Measurements from ENCODE around the gene CRAT.

CRAT gene

GRCh38 chr9:129138476-129139232 is 28.1 kb upstream of the CRAT start:
- no peak overlapping the region for H3K4me3 ChIP-seq (ENCODE audit: low read depth, low read length)

GRCh38 chr9:129138144-129138462 is 27.5 kb upstream of the CRAT start:
- DNase-seq (ENCODE audit: low read depth) = no peak
- TF ChIP-seq CTCF (IDR thresholded peaks at IDR 0.05; ENCODE audit: low read depth, low read length, missing control alignments) = no peak
- in situ Hi-C loops (cut with HindIII; ENCODE audit: low sequenced_read_pairs) = no loop called here
- no peak overlapping the region for H3K4me3 ChIP-seq (ENCODE audit: low read depth, low read length)

More at GRCh38 chr9:129138476-129139232, 28.1 kb upstream of the CRAT start:
- no peak for TF ChIP-seq CTCF (IDR thresholded peaks at IDR 0.05; ENCODE audit: low read depth, low read length, missing control alignments)
- DNase-seq (ENCODE audit: low read depth) = no peak
- in situ Hi-C loops (cut with HindIII; ENCODE audit: low sequenced_read_pairs) = no loop called here

DNA sequence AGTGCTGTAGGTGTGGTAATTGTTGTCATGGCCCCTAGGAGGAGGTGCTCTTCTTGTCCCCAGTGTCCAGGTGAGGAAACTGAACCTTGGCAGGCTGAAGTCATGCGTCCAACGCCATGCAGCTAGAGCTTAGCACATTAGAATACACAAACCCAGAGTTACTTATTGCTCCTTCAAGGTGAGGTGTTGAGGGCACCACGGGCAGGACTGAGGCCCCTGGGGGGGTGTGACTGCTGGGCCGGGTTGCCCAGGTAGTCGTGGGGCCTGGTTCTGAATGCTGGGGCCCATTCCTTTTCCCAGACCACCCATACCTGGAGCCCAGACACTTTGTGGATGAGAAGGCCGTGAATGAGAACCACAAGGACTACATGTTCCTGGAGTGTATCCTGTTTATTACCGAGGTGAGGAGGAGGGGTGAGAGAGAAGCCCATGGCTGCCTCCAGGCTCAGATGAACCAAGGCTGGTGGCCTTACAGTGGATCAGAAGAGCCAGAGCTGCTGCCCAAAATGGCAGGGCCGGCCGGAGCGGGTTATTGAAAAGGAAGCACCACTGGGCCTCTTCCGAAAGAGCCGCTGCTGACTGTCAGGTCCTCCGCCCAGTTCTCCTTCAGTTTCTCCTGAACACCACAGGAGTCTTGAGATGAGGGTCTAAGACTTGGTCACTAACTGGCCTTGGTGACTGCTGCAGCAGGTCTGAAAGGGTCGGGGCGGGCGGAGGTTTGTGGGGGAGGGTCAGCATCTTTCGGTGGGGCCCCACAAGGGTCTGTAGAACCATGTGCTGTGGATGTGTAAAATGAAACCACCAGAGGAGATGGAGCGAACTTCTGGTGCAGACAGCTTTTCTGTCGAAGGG is 26.9 kb upstream of the CRAT start:
- no peak overlapping the region for H3K4me3 ChIP-seq (ENCODE audit: low read depth, low read length)
- DNase-seq (ENCODE audit: low read depth) = no peak
- in situ Hi-C loops (cut with HindIII; ENCODE audit: low sequenced_read_pairs) = no loop called here
- TF ChIP-seq CTCF (IDR thresholded peaks at IDR 0.05; ENCODE audit: low read depth, low read length, missing control alignments) = no peak

GRCh38 chr9:129136446-129137035 is 25.9 kb upstream of the CRAT start:
- H3K4me3 ChIP-seq (ENCODE audit: low read depth, low read length) = no peak overlapping the region
- no peak for DNase-seq (ENCODE audit: low read depth)
- TF ChIP-seq CTCF (IDR thresholded peaks at IDR 0.05; ENCODE audit: low read depth, low read length, missing control alignments) = no peak
- in situ Hi-C loops (cut with HindIII; ENCODE audit: low sequenced_read_pairs) = no loop called here

DNA sequence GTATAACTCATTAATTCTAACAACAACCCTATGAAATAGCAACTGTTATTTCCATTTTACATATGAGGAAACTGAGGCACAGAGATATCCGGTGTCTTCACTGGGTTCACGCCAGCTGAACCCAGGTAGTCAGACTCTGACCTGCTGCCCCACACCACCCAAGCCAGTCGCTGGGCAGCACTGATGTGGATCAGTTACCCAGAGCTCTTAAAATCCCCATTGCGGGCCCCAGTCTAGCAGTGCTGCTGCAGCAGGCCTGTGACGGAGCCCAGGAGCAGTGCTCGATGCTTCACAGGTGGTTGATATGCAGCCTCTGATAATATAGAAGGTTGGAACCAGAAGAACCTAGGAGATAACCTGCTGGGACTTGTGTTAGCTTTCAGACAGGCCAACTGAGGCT is 24.9 kb upstream of the CRAT start:
- DNase-seq (ENCODE audit: low read depth) = no peak
- no peak overlapping the region for H3K4me3 ChIP-seq (ENCODE audit: low read depth, low read length)
- in situ Hi-C loops (cut with HindIII; ENCODE audit: low sequenced_read_pairs) = no loop called here
- TF ChIP-seq CTCF (IDR thresholded peaks at IDR 0.05; ENCODE audit: low read depth, low read length, missing control alignments) = no peak

- TF ChIP-seq CTCF (IDR thresholded peaks at IDR 0.05; ENCODE audit: low read depth, low read length, missing control alignments) = no peak
- no peak for DNase-seq (ENCODE audit: low read depth)
- in situ Hi-C loops (cut with HindIII; ENCODE audit: low sequenced_read_pairs) = loop anchor here (5.0 kb wide), 2 partner anchors 499 to 594 kb away; no protein-coding TSS in a partner anchor
- no peak overlapping the region for H3K4me3 ChIP-seq (ENCODE audit: low read depth, low read length)
Measured at GRCh38 chr9:129133082-129133481, 22.5 kb upstream of the CRAT start.
